Measurements from ENCODE around the gene OXER1. TPM values are rescaled to one million over a fixed set of nuclear protein-coding genes. Genes with fewer than 3 reads are reported as not detected.
A peak's percentile ranks its signal among the peaks of the same experiment; 100 is the strongest.
"Not testable (repeated sequence)": the region's sequence is repeated elsewhere in the genome, so short reads cannot be mapped to it uniquely, and the experiment has no call there.

OXER1 gene
- total and polyA plus RNA-seq, 12 donors: 0.16 to 11.2 (median 1.5) TPM; not detected in 1

DNA sequence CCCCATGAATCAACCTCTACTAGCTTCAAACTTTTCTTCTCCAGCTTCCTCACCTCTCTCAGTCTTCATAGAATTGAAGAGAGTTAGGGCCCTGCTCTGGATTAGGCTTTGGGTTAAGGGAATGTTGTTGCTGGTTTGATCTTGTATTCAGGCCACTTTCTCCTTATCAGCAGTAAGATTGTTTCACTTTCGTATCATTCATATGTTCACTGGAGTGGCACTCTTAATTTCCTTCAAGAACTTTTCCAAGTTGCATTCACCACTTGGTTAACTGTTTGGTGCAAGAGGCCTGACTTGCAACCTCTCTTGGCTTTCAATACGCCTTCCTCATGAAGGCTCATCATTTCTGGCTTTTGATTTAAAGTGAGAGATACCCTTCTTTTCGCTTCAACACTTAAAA, 22.8 kb downstream of the OXER1 start:
- H3K27me3 ChIP-seq: no peaks in the 10 kb centered on the region
- H3K4me3 ChIP-seq: no peak overlapping the region
- H3K9me3 ChIP-seq (replicated peaks in 1 of 3): no peaks in the 10 kb centered on the region
- 78 to 82% (median 80%) methylated on average over 3 of the region's 3 CpGs for WGBS, 4 donors
- H3K4me1 ChIP-seq (replicated peaks in 1 of 2): no peaks in the 10 kb centered on the region
- peaks cover 0 to 8% of the 10 kb centered on the region in 2 donors for H3K36me3 ChIP-seq (replicated peaks in 1 of 2)
- intact Hi-C loops (cut with DNase I): no loop called here
- TF ChIP-seq POLR2A (IDR thresholded peaks at IDR 0.05): no peak
- TF ChIP-seq, protein P1, sequence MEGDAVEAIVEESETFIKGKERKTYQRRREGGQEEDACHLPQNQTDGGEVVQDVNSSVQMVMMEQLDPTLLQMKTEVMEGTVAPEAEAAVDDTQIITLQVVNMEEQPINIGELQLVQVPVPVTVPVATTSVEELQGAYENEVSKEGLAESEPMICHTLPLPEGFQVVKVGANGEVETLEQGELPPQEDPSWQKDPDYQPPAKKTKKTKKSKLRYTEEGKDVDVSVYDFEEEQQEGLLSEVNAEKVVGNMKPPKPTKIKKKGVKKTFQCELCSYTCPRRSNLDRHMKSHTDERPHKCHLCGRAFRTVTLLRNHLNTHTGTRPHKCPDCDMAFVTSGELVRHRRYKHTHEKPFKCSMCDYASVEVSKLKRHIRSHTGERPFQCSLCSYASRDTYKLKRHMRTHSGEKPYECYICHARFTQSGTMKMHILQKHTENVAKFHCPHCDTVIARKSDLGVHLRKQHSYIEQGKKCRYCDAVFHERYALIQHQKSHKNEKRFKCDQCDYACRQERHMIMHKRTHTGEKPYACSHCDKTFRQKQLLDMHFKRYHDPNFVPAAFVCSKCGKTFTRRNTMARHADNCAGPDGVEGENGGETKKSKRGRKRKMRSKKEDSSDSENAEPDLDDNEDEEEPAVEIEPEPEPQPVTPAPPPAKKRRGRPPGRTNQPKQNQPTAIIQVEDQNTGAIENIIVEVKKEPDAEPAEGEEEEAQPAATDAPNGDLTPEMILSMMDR (IDR thresholded peaks at IDR 0.05): no peak
- DNase-seq: no peak
- no peak overlapping the region for H3K27ac ChIP-seq

- H3K36me3 ChIP-seq (replicated peaks in 1 of 2): peaks cover 0 to 8% of the 10 kb centered on the region in 2 donors
- intact Hi-C loops (cut with DNase I): no loop called here
Observed at GRCh38 chr2:42736598-42737322, 27.2 kb downstream of the OXER1 start.

DNA sequence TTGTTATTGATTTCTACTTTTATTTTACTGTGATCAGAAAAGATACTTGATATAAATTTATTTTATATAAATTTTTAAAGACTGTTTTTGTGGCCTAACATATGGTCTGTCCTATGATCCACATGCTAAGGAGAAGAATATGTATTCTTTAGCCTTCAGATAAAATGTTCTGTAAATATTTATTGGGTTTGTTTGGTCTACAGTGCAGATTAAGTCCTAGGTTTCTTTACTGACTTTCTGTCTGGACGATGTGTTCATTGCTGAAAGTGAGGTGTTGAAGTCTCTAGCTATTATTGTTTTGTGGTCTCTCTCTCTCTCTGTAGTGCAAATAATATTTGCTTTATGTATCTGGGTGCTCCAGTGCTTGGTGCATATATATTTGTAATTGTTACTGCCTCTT, 30.1 kb downstream of the OXER1 start:
- no peaks in the 10 kb centered on the region for H3K27me3 ChIP-seq
- no peak overlapping the region for H3K4me3 ChIP-seq
- H3K9me3 ChIP-seq (replicated peaks in 1 of 3): no peaks in the 10 kb centered on the region
- 89 to 100% (median 94%) methylated on average over 1 of the region's 1 CpG for WGBS, 4 donors
- H3K27ac ChIP-seq: no peak overlapping the region
- DNase-seq: no peak
- peaks cover 4 to 9% of the 10 kb centered on the region in 2 donors for H3K4me1 ChIP-seq (replicated peaks in 1 of 2)
- no peak for TF ChIP-seq POLR2A (IDR thresholded peaks at IDR 0.05)
- TF ChIP-seq, protein P1 (IDR thresholded peaks at IDR 0.05): no peak
- intact Hi-C loops (cut with DNase I): no loop called here
- H3K36me3 ChIP-seq (replicated peaks in 1 of 2): no peaks in the 10 kb centered on the region

More at GRCh38 chr2:42736598-42737322, 27.2 kb downstream of the OXER1 start:
- H3K27ac ChIP-seq: no peak overlapping the region
- DNase-seq: no peak
- no peaks in the 10 kb centered on the region for H3K9me3 ChIP-seq (replicated peaks in 1 of 3)
- H3K4me3 ChIP-seq: no peak overlapping the region
- H3K4me1 ChIP-seq (replicated peaks in 1 of 2): no peaks in the 10 kb centered on the region
- no peak for TF ChIP-seq POLR2A (IDR thresholded peaks at IDR 0.05)
- TF ChIP-seq, protein P1 (IDR thresholded peaks at IDR 0.05): no peak
- no peaks in the 10 kb centered on the region for H3K27me3 ChIP-seq

- H3K36me3 ChIP-seq (replicated peaks in 1 of 2); intact Hi-C loops (cut with DNase I); H3K9me3 ChIP-seq (replicated peaks in 1 of 3); H3K4me3 ChIP-seq; DNase-seq; H3K27me3 ChIP-seq; H3K27ac ChIP-seq: not testable (repeated sequence)
- peaks cover 18 to 25% of the 10 kb centered on the region in 2 donors for H3K4me1 ChIP-seq (replicated peaks in 1 of 2)
- WGBS, 4 donors: 88 to 100% (median 94%) methylated on average over 4 of the region's 4 CpGs
Observed at GRCh38 chr2:42731316-42731715, 32.6 kb downstream of the OXER1 start.

GRCh38 chr2:42726680-42727079, 37.3 kb downstream of the OXER1 start:
- peak overlapping the region in 2 of 5 donors; percentile 52 to 73 for H3K27ac ChIP-seq
- intact Hi-C loops (cut with DNase I): no loop called here
- TF ChIP-seq, protein P1 (IDR thresholded peaks at IDR 0.05): no peak
- TF ChIP-seq POLR2A (IDR thresholded peaks at IDR 0.05): no peak
- no peaks in the 10 kb centered on the region for H3K36me3 ChIP-seq (replicated peaks in 1 of 2)
- H3K9me3 ChIP-seq (replicated peaks in 1 of 3): no peaks in the 10 kb centered on the region
- peaks cover 30 to 32% of the 10 kb centered on the region in 2 donors for H3K4me1 ChIP-seq (replicated peaks in 1 of 2)
- 64 to 81% (median 70%) methylated on average over 2 of the region's 2 CpGs for WGBS, 4 donors
- no peak for DNase-seq
- H3K4me3 ChIP-seq: no peak overlapping the region
- H3K27me3 ChIP-seq: no peaks in the 10 kb centered on the region
